ENCODE measurements around the gene LRRC53. TPM values are rescaled to one million over a fixed set of nuclear protein-coding genes. Genes with fewer than 3 reads are reported as not detected.
A peak's percentile ranks its signal among the peaks of the same experiment; 100 is the strongest.

LRRC53 gene
- total RNA-seq, 1 donor from 2014 or later = 0.42 TPM

- TF ChIP-seq CTCF (IDR thresholded peaks at IDR 0.05; ENCODE audit: partially characterized antibody, unreplicated experiment) = no peak
- no peak overlapping the region for H3K4me3 Mint-ChIP-seq (ENCODE audit: unreplicated experiment)
- no peak for DNase-seq
- H3K4me1 Mint-ChIP-seq (ENCODE audit: low read depth, unreplicated experiment) = peaks cover 16% of the 10 kb centered on the region
- peaks cover 3% of the 10 kb centered on the region for H3K27me3 Mint-ChIP-seq (ENCODE audit: unreplicated experiment)
- H3K9me3 Mint-ChIP-seq (ENCODE audit: unreplicated experiment) = peaks cover 4% of the 10 kb centered on the region
- H3K27ac Mint-ChIP-seq (ENCODE audit: unreplicated experiment) = no peak overlapping the region
- H3K36me3 Mint-ChIP-seq (ENCODE audit: unreplicated experiment) = no peaks in the 10 kb centered on the region
Observed at GRCh38 chr1:74531796-74532195, 19.4 kb upstream of the LRRC53 start.

DNA sequence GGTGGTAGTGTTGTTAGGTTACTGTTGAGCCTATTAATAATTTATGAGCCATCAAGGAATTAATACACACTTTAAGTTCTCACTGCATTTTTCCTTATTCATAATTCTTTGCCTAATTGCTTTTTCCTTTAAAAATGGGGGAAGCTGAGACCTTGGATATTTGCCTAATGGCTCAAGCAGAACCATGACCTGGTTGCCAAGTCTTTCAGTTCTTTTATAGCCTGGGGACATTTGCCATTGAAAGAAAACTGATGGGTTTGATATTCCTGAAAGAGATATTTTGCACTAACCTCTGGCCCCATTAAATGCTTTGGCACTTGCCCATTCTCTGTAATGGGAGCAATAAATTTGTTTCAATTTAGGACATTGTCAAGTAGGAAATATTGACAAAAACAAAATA, 18.5 kb upstream of the LRRC53 start:
- Mint-ChIP-seq H3K4me3 (ENCODE audit: unreplicated experiment) (no peak overlapping the region), H3K36me3 (ENCODE audit: unreplicated experiment) (no peaks in the 10 kb centered on the region), H3K27ac (ENCODE audit: unreplicated experiment) (no peak overlapping the region), H3K9me3 (ENCODE audit: unreplicated experiment) (peaks cover 2% of the 10 kb centered on the region), H3K4me1 (ENCODE audit: low read depth, unreplicated experiment) (peaks cover 11% of the 10 kb centered on the region), H3K27me3 (ENCODE audit: unreplicated experiment) (no peaks in the 10 kb centered on the region)
- DNase-seq = no peak
- TF ChIP-seq CTCF (IDR thresholded peaks at IDR 0.05; ENCODE audit: partially characterized antibody, unreplicated experiment) = no peak

GRCh38 chr1:74528123-74528522, 15.7 kb upstream of the LRRC53 start:
- H3K27ac Mint-ChIP-seq (ENCODE audit: unreplicated experiment) = no peak overlapping the region
- peaks cover 2% of the 10 kb centered on the region for H3K9me3 Mint-ChIP-seq (ENCODE audit: unreplicated experiment)
- no peak for DNase-seq
- no peaks in the 10 kb centered on the region for H3K27me3 Mint-ChIP-seq (ENCODE audit: unreplicated experiment)
- TF ChIP-seq CTCF (IDR thresholded peaks at IDR 0.05; ENCODE audit: partially characterized antibody, unreplicated experiment) = no peak
- H3K36me3 Mint-ChIP-seq (ENCODE audit: unreplicated experiment) = no peaks in the 10 kb centered on the region
- H3K4me3 Mint-ChIP-seq (ENCODE audit: unreplicated experiment) = no peak overlapping the region
- H3K4me1 Mint-ChIP-seq (ENCODE audit: low read depth, unreplicated experiment) = peaks cover 16% of the 10 kb centered on the region

GRCh38 chr1:74526708-74527107, 14.3 kb upstream of the LRRC53 start:
- Mint-ChIP-seq H3K36me3 (ENCODE audit: unreplicated experiment) (no peaks in the 10 kb centered on the region), H3K4me1 (ENCODE audit: low read depth, unreplicated experiment) (peaks cover 30% of the 10 kb centered on the region), H3K4me3 (ENCODE audit: unreplicated experiment) (no peak overlapping the region), H3K27me3 (ENCODE audit: unreplicated experiment) (peaks cover 1% of the 10 kb centered on the region), H3K9me3 (ENCODE audit: unreplicated experiment) (peaks cover 2% of the 10 kb centered on the region), H3K27ac (ENCODE audit: unreplicated experiment) (no peak overlapping the region)
- DNase-seq = no peak
- no peak for TF ChIP-seq CTCF (IDR thresholded peaks at IDR 0.05; ENCODE audit: partially characterized antibody, unreplicated experiment)

GRCh38 chr1:74523873-74524480, 11.6 kb upstream of the LRRC53 start:
- no peak for TF ChIP-seq CTCF (IDR thresholded peaks at IDR 0.05; ENCODE audit: partially characterized antibody, unreplicated experiment)
- peaks cover 4% of the 10 kb centered on the region for H3K36me3 Mint-ChIP-seq (ENCODE audit: unreplicated experiment)
- H3K27me3 Mint-ChIP-seq (ENCODE audit: unreplicated experiment) = peaks cover 1% of the 10 kb centered on the region
- H3K4me3 Mint-ChIP-seq (ENCODE audit: unreplicated experiment) = no peak overlapping the region
- no peak overlapping the region for H3K27ac Mint-ChIP-seq (ENCODE audit: unreplicated experiment)
- peaks cover 24% of the 10 kb centered on the region for H3K4me1 Mint-ChIP-seq (ENCODE audit: low read depth, unreplicated experiment)
- peaks cover 4% of the 10 kb centered on the region for H3K9me3 Mint-ChIP-seq (ENCODE audit: unreplicated experiment)
- DNase-seq = peak; percentile 27
